Vagina (tissue), 2 donors: ENCODE results near the gene GAMT.

ENCODE experiments used
- POLR2A ChIP-seq, 2 donors: fragments of 450-650 bp; IDR thresholded peaks; one replicate each; pipeline ENCODE4 v1.6.1; 2017; ENCODE audit warnings: antibody characterized with exemption in 2 of 2, mild to moderate bottlenecking in 2 of 2, moderate library complexity in 2 of 2
- TF ChIP-seq, protein P1 (sequence below), 3 experiments: fragments of 450-650 bp in 2 of 3; fragments of 200-600 bp in 1 of 3; sonication (generic) in 1 of 3; IDR thresholded peaks; one replicate each; pipeline ENCODE4 v1.5.1; 2017 to 2019; ENCODE audit warnings: antibody characterized with exemption in 3 of 3, mild to moderate bottlenecking in 2 of 3, moderate library complexity in 2 of 3

DNA sequence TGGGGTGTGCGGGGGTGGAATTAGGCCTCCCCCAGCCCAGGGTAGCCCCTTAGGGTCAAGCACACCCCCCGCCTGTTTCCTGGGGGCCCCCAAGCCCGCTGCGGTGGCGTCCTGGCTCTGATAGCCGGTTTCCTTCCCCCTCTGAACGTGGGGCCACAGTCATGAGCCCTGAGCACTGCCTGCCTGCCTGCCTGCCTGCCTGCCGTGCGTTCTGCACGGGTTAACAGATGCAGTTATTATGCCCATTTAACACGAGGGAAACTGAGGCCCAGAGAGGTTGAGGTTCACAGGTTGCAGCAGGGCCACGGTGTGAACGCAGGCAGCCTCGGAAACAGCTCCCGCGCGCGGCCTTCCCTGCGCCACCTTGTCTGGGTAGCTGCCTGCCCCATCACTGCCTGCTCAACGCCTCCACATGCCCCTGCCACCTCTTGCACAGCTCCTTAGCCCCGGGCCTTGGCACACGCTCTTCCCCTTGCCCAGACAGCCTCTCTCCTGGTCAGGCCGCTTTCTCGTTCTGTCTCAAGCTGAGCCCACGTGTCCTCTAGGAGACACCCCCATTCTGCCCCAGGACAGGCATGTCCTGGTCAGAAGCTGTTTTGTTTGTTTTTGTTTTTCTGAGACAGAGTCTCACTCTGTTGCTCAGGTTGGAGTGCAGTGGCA, 1.2 kb upstream of the GAMT start:
- TF ChIP-seq, protein P1, sequence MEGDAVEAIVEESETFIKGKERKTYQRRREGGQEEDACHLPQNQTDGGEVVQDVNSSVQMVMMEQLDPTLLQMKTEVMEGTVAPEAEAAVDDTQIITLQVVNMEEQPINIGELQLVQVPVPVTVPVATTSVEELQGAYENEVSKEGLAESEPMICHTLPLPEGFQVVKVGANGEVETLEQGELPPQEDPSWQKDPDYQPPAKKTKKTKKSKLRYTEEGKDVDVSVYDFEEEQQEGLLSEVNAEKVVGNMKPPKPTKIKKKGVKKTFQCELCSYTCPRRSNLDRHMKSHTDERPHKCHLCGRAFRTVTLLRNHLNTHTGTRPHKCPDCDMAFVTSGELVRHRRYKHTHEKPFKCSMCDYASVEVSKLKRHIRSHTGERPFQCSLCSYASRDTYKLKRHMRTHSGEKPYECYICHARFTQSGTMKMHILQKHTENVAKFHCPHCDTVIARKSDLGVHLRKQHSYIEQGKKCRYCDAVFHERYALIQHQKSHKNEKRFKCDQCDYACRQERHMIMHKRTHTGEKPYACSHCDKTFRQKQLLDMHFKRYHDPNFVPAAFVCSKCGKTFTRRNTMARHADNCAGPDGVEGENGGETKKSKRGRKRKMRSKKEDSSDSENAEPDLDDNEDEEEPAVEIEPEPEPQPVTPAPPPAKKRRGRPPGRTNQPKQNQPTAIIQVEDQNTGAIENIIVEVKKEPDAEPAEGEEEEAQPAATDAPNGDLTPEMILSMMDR (IDR thresholded peaks at IDR 0.05) = no peak
- no peak for TF ChIP-seq POLR2A (IDR thresholded peaks at IDR 0.05)
